Epidermal melanocyte (primary cell): Measurements from ENCODE around the gene MEGF11.

ENCODE experiments used
- DNase-seq: peaks from one replicate; pipeline ENCODE4 v3.0.0; 2011; ENCODE audit warnings: low spot score; ENCODE audit not compliant: insufficient read length

MEGF11 gene

DNA sequence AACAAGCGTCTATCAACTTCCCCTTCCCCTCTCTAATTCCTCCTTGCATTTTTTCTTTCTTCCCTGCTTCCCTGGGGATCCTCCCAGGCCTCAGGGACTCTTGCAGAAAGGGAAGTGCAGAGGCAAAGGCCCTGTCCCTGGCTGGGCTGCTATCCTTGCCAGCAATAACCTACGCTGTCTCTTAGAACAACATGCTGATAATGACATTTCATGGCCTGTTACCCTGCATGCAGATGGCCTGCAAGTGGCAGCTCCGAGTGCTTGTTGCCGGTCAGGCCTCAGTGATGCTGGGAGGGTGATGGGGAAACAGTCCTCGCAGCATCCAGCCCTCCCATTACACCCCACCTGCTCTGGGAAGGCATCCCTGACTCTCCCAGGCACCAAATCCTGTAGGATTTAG lies 216.7 kb downstream of the MEGF11 start:
- DNase-seq, result no peak

DNA sequence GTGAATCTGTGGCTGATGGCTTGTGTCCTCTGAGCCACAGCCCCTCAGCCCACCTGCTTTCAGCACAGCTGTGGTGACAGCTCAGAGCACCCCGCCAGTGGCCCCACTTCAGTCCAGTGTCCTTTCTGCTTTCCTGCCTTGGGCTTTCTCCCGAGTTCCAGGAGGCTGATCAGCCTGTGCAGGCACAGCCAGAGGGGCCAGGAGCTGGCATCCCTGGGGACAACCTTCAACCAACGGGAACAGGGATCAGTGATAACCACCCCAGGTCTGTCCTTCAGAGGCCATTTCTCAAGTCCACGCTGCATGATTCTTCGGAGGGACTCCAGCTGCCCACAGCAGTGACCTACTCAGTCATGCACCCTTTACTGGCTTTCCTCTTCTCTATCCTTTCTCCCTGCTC lies 217.6 kb downstream of the MEGF11 start:
- no peak for DNase-seq

DNA sequence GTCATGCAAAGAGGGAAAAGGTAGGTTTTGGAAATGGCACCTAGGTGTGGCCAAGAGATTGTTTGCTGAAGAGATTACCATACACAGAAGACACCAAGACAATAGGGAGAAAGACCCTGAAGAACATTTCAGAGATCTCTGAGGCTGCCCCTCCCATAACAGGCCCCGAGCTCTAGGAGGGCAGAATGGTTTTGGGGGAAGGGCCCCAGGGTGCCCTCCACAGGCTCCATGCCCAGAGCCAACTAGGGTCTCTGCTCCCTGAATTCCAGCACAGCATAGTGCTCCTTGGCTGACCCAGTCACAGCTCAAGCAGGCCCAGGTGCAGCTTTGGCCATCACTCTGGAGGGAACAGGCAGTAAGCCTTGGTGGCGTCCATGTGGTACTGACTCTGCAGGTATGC lies 220.4 kb downstream of the MEGF11 start:
- DNase-seq, result no peak

DNA sequence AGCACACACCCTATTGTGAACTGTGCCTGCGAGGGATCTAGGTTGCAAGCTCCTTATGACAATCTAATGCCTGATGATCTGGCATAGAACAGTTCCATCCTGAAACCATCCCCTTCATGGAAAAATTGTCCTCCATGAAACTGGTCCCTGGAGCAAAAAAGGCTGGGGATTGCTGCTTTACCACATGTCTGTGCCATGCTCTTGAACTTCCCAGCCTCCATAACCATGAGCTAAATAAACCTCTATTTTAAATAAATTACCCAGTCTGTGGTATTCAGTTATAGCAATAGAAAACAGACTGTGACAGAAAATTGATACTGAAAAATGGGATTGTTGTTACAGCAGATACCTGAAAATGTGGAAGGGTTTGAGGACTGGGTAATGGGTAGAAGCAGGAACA lies 221.5 kb downstream of the MEGF11 start:
- DNase-seq, result no peak

DNA sequence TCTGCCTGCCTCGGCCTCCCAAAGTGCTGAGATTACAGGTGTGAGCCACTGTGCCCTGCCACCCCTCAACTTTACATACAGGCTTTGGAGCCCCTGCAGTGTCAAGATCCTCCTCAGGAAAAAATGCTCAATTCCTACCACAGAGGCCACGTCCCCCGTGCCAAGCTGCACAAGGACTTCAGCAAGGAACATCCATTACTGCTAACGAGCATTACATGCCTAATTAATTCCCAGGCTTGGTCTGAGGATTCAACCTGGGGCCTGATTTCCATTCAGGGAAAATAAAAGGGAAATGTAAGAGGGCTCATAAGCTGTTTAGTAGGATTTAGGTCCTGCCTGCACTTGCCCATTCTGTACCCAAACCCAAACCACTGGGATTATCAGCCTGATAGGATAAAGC lies 222.9 kb downstream of the MEGF11 start:
- DNase-seq, result no peak

DNA sequence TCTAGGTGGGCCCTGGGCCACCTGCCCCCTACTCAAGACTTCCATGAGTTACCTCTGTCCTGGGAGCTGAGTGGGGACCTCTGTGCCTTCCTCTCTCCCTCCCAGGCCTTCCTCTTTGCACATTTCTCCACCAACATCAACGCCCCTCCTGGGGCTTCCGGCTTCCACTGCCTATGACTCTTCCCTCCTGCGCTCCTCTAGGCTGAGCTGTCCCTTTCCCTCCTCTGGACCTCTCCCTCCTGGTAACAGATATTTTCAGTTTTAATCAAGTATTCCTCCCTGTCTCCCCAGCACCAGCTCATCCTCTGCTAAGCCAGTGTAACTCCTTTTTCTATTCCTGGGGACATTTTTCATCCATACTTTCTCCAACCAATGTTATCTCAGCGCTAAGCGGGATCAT lies 223.9 kb downstream of the MEGF11 start:
- no peak for DNase-seq

DNA sequence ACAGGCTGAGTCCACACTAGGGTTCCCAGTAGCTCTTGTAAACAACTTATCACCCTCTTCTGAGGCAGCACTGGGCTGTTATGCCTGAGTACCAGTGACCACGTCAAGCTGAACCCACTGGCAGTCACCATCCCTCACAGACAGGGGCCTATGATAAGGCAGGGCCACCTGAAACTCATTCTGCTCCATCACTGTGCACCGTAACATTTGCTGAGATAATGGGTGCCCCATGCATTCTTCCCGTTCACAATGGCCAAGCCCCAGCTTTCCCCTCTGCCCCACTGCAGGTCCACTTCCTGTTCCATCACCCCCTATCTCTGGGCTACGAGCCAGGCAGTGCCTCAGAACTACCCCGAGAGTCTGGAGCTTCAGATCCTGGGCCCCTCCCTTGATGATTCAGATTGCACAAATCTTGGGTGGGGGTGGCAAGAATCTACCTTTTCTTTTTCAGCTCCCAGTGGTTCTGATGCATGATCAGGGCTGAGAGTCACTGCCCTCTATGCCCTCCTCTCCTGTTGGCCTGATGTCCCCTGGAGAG lies 226.2 kb downstream of the MEGF11 start:
- DNase-seq, result no peak

DNA sequence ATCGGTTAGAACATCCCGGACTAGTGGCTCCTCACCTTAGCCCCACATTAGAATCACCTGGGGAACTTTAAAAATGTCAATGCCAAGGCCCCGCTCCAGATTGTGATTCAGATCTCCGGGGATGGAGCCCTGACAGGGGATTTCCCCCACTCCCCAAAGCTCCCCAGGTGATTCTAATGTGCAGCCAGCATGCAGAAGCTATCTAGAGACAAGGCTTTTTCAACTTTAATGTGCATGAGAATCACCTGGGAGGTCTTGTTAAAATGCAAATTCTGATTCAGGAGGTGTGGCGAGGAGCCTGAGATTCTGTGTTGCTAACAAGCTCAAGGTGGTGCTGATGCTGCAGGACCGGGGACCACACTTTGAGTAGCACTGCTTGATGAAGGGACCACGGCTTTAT lies 227.6 kb downstream of the MEGF11 start:
- no peak for DNase-seq

DNA sequence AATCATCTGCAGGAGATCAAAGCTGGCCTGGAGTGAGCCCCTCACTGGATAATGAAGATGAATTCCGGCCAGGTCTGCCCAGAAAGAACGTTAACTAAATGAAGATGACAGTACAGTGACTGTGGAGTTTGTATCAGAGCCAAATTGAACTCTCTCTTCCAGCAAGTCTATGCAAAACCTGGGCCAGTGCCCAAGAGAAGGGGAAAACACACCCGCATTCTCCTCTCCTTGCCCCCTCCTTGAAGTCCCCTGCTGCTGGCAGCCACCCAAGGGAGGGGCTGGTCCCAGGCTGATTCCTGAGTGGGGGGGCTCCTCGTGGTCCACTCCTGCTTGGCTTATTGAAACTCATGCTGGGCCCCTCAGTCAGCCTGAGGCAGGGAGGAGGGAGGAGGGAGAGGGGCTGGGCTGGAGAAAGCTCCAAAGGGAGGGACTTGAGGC lies 228.5 kb downstream of the MEGF11 start:
- no peak for DNase-seq

DNA sequence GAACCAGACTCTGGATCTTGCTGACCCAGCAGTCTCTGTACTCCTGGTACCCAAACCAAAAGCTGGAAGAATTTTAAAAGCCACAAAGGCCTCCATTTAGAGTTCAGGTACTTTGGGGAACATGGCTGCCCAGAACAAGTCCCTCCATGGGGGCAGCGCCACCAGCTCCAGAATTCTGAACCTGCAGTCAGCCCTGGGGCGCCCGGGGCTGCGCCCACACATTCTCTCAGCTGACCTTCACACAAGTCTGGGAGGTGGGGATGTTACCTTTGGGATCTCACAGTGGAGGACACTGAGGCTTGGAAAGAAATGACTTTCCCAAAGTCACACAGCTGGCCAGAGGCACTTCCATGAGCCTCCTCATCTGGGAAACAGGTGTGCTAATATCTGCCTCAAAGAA lies 229.4 kb downstream of the MEGF11 start:
- no peak for DNase-seq

DNA sequence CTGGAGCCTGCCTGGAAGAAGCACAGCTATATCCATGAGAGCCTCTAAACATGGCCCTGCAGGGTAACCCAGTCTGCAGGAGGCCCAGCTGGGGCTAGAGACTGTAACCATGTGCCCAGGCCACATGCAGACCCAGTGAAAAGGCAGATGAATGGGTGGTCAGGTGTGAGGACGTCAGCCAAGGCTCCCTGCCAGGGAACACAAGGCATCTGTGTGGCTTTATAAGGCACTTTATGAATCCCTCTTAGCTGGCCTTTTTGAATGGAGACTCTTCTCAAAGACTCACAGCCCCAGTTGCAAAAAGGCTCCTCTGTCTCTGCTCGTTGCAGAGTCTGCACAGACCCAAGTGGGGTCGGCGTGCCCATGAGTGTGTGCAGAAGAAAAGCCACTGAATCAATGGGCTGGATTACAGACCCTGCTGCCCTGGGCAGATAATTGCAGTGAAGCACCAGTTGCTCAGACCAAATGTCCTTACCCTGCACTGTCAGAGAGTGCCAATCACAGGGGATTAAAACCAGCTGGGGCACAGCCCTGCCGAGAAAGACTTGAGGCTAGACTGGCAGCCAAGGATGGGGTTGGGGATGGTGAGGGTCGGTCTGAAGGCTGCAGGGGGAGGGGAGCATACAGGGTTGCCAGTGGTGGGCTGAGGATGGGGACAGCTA lies 230.1 kb downstream of the MEGF11 start:
- DNase-seq, result no peak

DNA sequence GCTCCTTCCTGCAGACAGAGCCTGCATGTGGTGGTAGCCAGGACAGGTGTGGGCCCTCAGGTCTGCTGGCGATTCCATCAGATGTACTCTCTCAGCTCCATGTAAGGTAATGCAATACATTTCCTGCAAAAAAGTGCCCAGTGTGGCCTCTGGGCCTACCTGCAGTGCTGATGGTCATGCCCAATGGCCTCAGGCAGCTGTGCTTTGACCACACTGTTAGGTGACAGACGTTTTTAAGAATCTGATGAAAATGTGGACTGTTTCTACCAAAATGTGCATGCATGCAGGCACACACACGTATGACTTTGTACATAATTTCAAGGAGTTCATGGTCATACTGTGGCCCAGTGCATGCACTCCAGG lies 231.4 kb downstream of the MEGF11 start:
- no peak for DNase-seq

DNA sequence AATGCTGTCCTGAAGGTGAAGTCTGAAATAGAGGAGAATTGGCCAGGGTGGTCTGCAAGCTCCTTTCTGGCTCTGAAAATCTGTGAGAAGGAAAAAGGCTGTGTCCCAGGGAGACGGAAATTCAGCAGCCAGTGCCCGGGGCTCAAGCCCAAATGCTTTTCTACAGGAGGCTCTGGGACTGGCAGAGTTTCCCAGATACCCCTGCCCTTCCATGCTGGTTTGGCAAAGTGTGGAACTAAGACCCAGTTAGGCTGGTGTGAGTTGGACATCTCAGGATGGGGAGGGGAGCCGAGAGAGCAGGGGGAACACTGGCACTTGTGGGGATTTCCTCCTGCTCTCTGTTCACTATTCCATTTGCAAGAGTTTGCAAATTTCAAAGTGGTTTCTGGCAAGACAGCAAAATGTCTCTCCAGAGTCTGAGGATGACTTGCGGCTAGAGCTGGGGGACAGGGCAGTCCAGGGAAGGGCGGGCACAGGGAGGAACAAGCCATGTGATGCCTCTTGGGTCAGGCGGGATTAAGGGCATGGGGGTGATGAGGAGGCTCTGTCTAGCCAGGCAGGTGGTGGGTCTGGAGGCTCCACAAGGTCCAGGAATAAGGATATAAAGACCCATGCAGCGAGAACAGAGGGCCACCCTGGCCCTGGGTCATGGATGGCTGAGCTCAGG lies 231.9 kb downstream of the MEGF11 start:
- DNase-seq, result no peak

DNA sequence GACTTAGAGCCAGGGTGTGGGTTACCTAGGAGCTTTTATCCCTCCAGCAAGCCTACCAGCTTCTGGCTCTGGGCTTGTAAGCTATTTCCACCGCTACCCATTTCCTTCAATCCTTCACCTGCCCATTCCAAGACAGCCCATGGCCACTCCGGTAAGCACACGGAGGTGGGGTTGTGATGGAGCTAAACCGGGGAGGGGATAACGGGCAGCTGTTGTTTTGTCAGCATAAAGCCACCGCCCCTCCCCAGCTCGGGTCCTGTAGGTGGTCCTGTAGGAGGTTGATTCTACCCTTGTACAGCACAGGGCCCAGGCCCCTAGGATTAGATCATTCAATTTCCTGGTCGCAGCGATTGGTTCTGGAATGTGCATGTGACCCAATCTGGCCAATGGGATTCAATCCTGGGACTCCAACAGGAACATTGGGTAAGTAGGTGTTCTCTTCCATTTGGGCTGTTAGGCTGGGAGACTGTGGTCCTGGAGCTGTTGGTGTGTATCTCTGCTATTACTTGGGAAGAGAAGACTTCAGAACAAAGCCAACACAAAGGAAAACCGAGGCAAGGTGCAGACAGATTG lies 233.6 kb downstream of the MEGF11 start:
- no peak for DNase-seq

DNA sequence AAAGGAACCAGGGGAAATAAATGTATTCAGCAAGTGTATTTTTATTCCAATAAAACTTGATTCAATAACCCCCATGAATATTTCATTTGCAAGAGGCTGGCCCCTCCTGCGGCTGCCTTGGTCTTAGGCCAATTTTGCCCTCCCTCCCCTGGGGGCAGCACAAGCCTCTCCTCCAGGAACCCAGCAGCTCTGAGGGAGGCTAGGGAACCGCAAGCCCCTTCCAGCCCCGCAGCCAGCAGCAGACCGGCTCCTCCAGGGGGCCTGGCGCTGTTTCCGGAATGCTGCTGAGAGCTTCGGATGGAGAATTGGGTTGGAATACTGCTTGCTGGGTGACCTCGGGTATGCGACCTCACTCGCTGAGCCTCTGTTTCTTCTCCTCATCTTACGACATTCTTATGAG lies 234.2 kb downstream of the MEGF11 start:
- no peak for DNase-seq

DNA sequence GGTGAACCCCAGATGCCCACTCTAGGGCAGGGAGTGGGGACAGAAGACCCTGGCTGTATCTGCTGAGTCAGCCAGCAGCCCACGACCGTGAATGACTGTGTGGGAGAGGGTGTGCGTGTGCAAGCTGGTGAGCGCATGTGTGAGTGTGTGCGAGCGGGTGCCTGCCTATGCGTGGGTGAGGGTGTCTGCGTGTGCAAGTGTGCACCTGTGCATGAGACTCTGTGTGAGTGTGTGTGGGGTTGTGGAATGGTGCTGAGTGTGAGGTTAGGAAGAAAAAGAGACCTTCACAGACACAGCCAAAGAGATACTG lies 235.1 kb downstream of the MEGF11 start:
- DNase-seq, result no peak

DNA sequence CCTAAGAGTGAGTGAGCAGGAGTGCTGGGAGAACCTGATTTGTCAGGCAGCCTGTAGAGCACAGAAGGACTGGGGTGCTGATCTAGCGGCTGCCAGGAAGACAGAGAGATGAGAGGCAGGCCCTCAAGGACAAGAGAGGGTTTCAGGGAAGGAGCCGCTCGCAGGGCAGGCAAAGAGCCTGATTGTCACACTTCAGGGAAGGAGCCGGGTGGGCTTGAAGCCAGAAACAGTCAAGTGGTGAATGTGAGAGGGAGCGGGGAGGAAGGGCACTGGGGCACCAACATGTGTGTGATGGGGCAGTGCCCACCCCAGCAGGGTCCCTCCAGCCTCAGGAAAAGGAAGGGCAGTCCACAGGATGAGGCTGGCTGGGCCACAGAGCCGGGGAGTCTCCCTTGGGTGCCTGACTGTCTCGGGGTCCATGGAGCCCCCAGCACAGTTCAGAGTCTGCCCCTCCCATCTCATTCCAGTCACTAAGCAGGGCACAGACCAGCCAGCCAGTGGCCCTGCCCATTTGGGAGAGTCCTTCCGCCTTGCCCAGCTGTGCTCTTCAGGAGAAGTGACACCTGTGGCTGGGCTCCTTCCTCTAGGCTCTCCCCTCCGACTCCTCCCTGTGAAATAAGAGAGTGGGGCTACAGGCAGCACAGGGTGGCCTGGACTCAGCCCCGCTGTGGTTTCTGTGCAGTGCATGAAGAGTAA lies 235.6 kb downstream of the MEGF11 start:
- DNase-seq, result no peak

DNA sequence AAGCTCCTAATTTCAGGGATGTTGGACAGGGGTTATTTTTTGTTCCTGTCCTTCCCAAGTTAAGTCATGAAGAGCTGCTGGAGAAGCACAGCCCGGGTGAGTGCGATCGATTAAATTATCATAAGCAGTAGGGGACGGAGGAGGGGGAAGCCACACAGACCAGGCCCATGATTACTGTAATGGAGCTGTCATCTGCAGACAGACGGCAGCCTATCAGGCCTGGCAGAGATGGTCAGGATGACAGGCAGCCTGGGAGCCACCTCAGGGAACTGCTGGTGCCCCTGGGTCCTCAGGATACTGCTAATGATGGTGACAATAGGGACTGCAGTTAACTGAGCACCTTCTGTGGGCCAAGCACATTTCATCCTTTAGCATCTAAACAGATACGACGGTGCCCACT lies 236.6 kb downstream of the MEGF11 start:
- DNase-seq, result no peak

DNA sequence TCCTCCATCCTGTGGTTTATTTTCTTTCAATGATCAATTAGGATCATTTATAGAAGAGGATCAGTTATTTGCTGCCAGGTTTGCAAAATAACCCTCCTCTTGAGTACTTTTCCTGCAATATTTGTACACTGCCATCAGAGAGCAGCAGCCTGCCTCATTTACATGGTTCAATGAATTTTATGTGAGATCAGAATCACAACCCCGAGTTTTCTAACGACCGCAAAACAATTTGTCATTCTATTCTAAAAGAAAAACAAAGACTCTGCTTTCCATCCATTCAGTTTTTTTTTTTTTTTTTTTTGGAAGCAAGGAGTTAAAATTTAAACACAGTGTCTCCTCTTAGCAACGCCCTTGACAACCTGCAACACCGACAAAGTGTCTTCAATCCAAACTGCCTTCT lies 237.4 kb downstream of the MEGF11 start:
- no peak for DNase-seq

DNA sequence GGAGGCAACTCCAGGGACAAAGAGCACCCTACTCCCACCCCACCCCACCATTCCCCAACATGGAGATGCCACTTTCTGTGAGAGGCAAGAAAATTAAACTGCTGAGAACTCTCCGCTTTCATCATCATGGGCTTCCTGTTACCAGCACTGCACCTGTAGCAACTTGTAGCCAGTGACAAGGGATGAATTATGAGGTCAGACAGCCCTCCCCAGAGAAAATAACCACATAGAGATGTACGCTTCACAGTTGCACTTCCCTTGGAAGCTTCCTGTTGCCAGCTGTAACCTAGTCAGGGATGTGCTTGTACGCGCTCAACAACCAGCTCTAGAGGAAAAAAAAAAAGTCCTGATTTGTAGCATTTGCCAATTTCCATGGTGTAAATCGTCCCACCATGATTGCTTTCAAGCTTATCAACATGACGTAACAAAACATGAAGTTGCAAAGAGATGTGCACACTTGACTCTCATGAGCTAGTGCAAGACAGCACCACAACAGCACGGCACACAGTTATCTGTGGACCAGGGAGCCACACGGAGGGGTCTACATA lies 238.8 kb downstream of the MEGF11 start:
- DNase-seq, result no peak

DNA sequence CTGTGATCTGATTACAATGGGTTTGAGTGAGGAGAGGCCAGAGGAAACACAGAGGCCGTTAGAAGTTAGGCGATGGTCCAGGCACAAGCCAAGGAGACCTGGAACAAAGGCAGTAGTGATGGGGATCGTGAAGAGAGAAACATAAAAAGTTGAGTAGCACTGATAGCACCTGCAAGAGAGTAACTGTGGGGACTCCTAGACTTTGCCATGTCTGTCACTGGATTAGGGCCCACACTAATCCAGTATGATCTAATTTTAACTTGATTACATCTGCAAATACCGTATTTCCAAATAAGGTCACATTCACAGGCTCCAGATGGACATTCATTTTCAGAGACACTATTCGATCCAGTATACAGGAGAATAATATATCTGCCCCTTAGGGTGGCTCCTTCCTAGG lies 239.5 kb downstream of the MEGF11 start:
- no peak for DNase-seq

DNA sequence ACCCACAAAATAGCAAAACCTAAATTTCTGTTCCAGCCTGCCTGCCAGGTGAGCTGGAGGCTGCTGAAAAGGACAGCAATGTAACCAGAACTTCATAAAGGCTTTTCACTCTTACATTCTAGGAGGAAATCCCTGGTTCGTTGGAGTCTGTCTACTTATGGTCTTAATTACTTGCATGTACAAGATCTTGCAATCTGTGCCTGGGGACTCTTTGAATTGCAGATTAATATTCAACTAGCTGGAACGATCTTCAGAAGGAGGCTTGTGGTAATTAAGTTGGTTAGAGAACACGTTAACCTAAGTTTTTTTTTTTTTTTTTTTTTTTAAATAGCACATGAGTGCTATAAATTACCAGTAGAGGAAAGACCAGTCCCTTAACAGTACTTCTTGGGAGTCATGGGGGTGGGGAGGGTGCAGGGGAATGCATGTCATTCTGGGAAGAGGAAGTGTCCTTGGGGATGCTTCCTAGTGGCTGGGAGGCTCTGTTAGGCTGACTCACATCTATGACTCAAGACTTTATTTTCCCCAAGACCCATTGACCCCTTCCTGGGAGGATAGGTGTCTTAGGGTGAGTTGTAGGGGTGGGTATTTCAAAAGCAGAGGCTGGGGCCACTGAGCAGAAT lies 244.5 kb downstream of the MEGF11 start:
- DNase-seq, result no peak
